Neural cell (in vitro differentiated cells): ENCODE measurements around the gene KATNBL1. TPM values are rescaled to one million over a fixed set of nuclear protein-coding genes. Genes with fewer than 3 reads are reported as not detected.

Experiments used
- H2AFZ ChIP-seq: fragments of 200-600, 300-800 bp; sonication (generic), shearing (Covaris generic); 2 replicates; pipeline ENCODE4 v1.6.0; 2014; ENCODE audit warnings: low read depth, mild to moderate bottlenecking, antibody characterized with exemption, low read length, moderate library complexity
- H3F3A ChIP-seq: fragments of 200-600 bp; shearing (Covaris generic); 2 replicates; pipeline ENCODE4 v1.6.1; 2016; ENCODE audit warnings: mild to moderate bottlenecking, moderate library complexity, mixed read lengths, antibody characterized with exemption, low read length; ENCODE audit not compliant: insufficient read depth, poor library complexity, severe bottlenecking
- H3K27ac ChIP-seq: fragments of 200-600, 300-800 bp; sonication (generic), shearing (Covaris generic); 2 replicates; pipeline ENCODE4 v1.5.1; 2014; ENCODE audit warnings: mild to moderate bottlenecking, low read length, moderate library complexity
- H3K27me3 ChIP-seq: fragments of 300-800, 200-600 bp; sonication (generic), shearing (Covaris generic); 2 replicates; pipeline ENCODE4 v1.6.0; 2014; ENCODE audit warnings: mild to moderate bottlenecking, low read depth, low read length, moderate library complexity; ENCODE audit not compliant: insufficient read depth
- H3K36me3 ChIP-seq: fragments of 300-800, 200-600 bp; sonication (generic), shearing (Covaris generic); 2 replicates; pipeline ENCODE4 v1.5.1; 2014; ENCODE audit warnings: mild to moderate bottlenecking, antibody characterized with exemption, low read length, moderate library complexity; ENCODE audit not compliant: insufficient read depth
- H3K4me2 ChIP-seq: fragments of 300-800, 200-600 bp; sonication (generic), shearing (Covaris generic); 2 replicates; pipeline ENCODE4 v1.6.0; 2014; ENCODE audit warnings: mild to moderate bottlenecking, low read length
- H3K4me3 ChIP-seq: fragments of 300-800, 200-600 bp; sonication (generic), shearing (Covaris generic); 2 replicates; pipeline ENCODE4 v1.5.1; 2014; ENCODE audit warnings: mild to moderate bottlenecking, low read length, moderate library complexity
- H3K79me2 ChIP-seq: fragments of 200-600 bp; shearing (Covaris generic); replicated peaks from 2 replicates; pipeline ENCODE4 v1.6.0; 2014; ENCODE audit warnings: mild to moderate bottlenecking, low read length, moderate library complexity; ENCODE audit not compliant: insufficient read depth
- H3K9ac ChIP-seq: fragments of 300-800, 200-600 bp; sonication (generic), shearing (Covaris generic); 2 replicates; pipeline ENCODE4 v1.6.1; 2016; ENCODE audit warnings: mild to moderate bottlenecking, low read length, mixed read lengths
- H3K9me2 ChIP-seq: fragments of 200-600 bp; shearing (Covaris generic); 2 replicates; pipeline ENCODE4 v1.6.1; 2016; ENCODE audit warnings: mild to moderate bottlenecking, low read length, mixed read lengths; ENCODE audit not compliant: insufficient read depth
- H3K9me3 ChIP-seq: fragments of 200-600, 300-800 bp; sonication (generic), shearing (Covaris generic); 2 replicates; pipeline ENCODE4 v1.6.1; 2016; ENCODE audit warnings: mild to moderate bottlenecking, mixed run types, low read length, moderate library complexity, mixed read lengths
- H4K20me1 ChIP-seq: fragments of 200-600 bp; shearing (Covaris generic); 2 replicates; pipeline ENCODE4 v1.6.1; 2016; ENCODE audit warnings: mild to moderate bottlenecking, mixed run types; ENCODE audit not compliant: insufficient read depth
- EP300 ChIP-seq: fragments of 450-650 bp; conservative IDR thresholded peaks from 2 replicates; pipeline ENCODE4 v1.6.1; 2014; ENCODE audit warnings: antibody characterized with exemption, mild to moderate bottlenecking, moderate library complexity; ENCODE audit not compliant: poor library complexity, severe bottlenecking
- EZH2 ChIP-seq: fragments of 200-600, 300-800 bp; shearing (Covaris generic), sonication (generic); IDR thresholded peaks from 2 replicates; pipeline ENCODE4 v1.6.1; 2014; ENCODE audit warnings: antibody characterized with exemption, low read length, borderline replicate concordance, mild to moderate bottlenecking; ENCODE audit not compliant: insufficient read depth, poor library complexity, severe bottlenecking
- MXI1 ChIP-seq: fragments of 450-650 bp; conservative IDR thresholded peaks from 2 replicates; pipeline ENCODE4 v1.6.1; 2014; ENCODE audit warnings: antibody characterized with exemption, mild to moderate bottlenecking; ENCODE audit not compliant: poor library complexity, severe bottlenecking
- POLR2AphosphoS5 ChIP-seq: IDR thresholded peaks from 2 replicates; pipeline ENCODE4 v1.6.1; 2012
- RAD21 ChIP-seq: fragments of 450-650 bp; conservative IDR thresholded peaks from 2 replicates; pipeline ENCODE4 v1.6.1; 2014; ENCODE audit warnings: antibody characterized with exemption, mild to moderate bottlenecking, moderate library complexity
- SMC3 ChIP-seq: fragments of 450-650 bp; conservative IDR thresholded peaks from 2 replicates; pipeline ENCODE4 v1.6.1; 2014; ENCODE audit warnings: antibody characterized with exemption, mild to moderate bottlenecking, moderate library complexity; ENCODE audit not compliant: poor library complexity
- TAF1 ChIP-seq: IDR thresholded peaks from 2 replicates; pipeline ENCODE4 v1.6.1; 2012; ENCODE audit warnings: low read depth
- polyA plus RNA-seq: library from polyadenylated mRNA; depleted of rRNA; stranded (reverse); fragments of >200 nt; gene quantifications from 2 replicates; pipeline ENCODE4 v1.2.3, GENCODE V29; 2014
- TF ChIP-seq, protein P1 (sequence below): fragments of 450-650 bp; IDR thresholded peaks from 2 replicates; pipeline ENCODE4 v1.5.1; 2014; ENCODE audit warnings: antibody characterized with exemption, mild to moderate bottlenecking, moderate library complexity; ENCODE audit not compliant: poor library complexity, severe bottlenecking
- TF ChIP-seq, protein P2 (sequence below): IDR thresholded peaks from 2 replicates; pipeline ENCODE4 v1.6.1; 2012; ENCODE audit warnings: borderline replicate concordance

Gene KATNBL1
- polyA plus RNA-seq, 1 donor from 2014 or later = 158 TPM

DNA sequence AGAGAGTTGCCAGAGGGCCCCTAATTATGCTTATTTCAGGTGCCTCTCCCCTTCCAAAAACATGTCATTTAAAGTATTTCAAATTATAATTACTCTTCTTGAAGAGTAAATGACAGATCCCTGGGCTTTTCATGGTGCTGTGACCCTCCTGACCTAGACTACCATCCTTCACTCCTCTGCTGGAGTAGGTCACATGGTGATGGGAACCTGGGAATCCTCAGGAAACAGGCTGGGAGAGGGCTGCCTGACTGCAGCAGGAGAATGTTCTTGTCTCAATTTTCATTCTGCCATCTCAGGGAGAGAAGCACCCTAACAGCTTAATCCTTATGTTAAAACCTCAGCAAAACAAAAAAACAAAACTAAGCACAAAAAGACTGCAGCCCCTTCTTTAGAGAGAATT, 83.4 kb downstream of the KATNBL1 start:
- Histone ChIP-seq H3K36me3 (no peaks in the 10 kb centered on the region), H3K27ac (no peak overlapping the region), H3F3A (no peaks in the 10 kb centered on the region), H2AFZ (no peak overlapping the region), H3K79me2 (no peaks in the 10 kb centered on the region), H3K4me3 (no peak overlapping the region), H3K9me3 (no peaks in the 10 kb centered on the region), H3K27me3 (no peaks in the 10 kb centered on the region), H4K20me1 (no peaks in the 10 kb centered on the region), H3K4me2 (no peak overlapping the region), H3K9me2 (no peaks in the 10 kb centered on the region), H3K9ac (no peak overlapping the region)
- TF ChIP-seq MXI1 (no peak), TAF1 (no peak), POLR2AphosphoS5 (no peak), RAD21 (no peak), SMC3 (no peak), EP300 (no peak), EZH2 (no peak)
- TF ChIP-seq, protein P1, sequence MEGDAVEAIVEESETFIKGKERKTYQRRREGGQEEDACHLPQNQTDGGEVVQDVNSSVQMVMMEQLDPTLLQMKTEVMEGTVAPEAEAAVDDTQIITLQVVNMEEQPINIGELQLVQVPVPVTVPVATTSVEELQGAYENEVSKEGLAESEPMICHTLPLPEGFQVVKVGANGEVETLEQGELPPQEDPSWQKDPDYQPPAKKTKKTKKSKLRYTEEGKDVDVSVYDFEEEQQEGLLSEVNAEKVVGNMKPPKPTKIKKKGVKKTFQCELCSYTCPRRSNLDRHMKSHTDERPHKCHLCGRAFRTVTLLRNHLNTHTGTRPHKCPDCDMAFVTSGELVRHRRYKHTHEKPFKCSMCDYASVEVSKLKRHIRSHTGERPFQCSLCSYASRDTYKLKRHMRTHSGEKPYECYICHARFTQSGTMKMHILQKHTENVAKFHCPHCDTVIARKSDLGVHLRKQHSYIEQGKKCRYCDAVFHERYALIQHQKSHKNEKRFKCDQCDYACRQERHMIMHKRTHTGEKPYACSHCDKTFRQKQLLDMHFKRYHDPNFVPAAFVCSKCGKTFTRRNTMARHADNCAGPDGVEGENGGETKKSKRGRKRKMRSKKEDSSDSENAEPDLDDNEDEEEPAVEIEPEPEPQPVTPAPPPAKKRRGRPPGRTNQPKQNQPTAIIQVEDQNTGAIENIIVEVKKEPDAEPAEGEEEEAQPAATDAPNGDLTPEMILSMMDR = no peak
- TF ChIP-seq, protein P2, sequence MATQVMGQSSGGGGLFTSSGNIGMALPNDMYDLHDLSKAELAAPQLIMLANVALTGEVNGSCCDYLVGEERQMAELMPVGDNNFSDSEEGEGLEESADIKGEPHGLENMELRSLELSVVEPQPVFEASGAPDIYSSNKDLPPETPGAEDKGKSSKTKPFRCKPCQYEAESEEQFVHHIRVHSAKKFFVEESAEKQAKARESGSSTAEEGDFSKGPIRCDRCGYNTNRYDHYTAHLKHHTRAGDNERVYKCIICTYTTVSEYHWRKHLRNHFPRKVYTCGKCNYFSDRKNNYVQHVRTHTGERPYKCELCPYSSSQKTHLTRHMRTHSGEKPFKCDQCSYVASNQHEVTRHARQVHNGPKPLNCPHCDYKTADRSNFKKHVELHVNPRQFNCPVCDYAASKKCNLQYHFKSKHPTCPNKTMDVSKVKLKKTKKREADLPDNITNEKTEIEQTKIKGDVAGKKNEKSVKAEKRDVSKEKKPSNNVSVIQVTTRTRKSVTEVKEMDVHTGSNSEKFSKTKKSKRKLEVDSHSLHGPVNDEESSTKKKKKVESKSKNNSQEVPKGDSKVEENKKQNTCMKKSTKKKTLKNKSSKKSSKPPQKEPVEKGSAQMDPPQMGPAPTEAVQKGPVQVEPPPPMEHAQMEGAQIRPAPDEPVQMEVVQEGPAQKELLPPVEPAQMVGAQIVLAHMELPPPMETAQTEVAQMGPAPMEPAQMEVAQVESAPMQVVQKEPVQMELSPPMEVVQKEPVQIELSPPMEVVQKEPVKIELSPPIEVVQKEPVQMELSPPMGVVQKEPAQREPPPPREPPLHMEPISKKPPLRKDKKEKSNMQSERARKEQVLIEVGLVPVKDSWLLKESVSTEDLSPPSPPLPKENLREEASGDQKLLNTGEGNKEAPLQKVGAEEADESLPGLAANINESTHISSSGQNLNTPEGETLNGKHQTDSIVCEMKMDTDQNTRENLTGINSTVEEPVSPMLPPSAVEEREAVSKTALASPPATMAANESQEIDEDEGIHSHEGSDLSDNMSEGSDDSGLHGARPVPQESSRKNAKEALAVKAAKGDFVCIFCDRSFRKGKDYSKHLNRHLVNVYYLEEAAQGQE = no peak

DNA sequence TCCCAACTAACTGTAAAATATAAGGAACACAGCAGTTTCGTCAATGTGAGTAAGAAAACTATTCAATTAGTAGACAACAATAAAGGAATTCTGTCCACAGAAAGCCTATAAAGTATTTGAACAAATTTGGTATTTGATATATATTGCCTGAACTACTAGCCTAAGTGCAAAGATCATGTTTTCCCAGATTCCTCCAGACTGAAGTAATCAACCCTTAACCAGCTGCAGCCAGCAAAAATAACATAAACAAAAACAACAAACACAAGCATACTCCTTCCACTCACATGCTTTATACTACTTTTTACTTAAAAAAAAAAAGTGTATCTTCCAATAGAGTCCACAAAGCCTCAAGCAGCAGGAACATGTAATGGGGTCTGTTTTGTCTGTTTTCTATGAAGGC, 84.0 kb downstream of the KATNBL1 start:
- Histone ChIP-seq H3K79me2 (no peaks in the 10 kb centered on the region), H3K27ac (no peak overlapping the region), H3K27me3 (no peaks in the 10 kb centered on the region), H3F3A (no peaks in the 10 kb centered on the region), H3K9me3 (no peaks in the 10 kb centered on the region), H2AFZ (no peak overlapping the region), H4K20me1 (no peaks in the 10 kb centered on the region), H3K9me2 (no peaks in the 10 kb centered on the region), H3K9ac (no peak overlapping the region), H3K4me2 (no peak overlapping the region), H3K36me3 (no peaks in the 10 kb centered on the region), H3K4me3 (no peak overlapping the region)
- TF ChIP-seq MXI1 (no peak), EP300 (no peak), POLR2AphosphoS5 (no peak), SMC3 (no peak), EZH2 (no peak), RAD21 (no peak), TAF1 (no peak)
- TF ChIP-seq, protein P2 = no peak
- TF ChIP-seq, protein P1 = no peak
